ENCODE data around the gene PBRM1. TPM values are rescaled to one million over a fixed set of nuclear protein-coding genes. Genes with fewer than 3 reads are reported as not detected.

The PBRM1 gene
- total RNA-seq, 1 donor from 2014 or later: 192 TPM

GRCh38 chr3:52614689-52615088, 71.0 kb downstream of the PBRM1 start:
- Mint-ChIP-seq H3K36me3 (ENCODE audit: unreplicated experiment) (peaks cover 12% of the 10 kb centered on the region), H3K4me1 (ENCODE audit: low read depth, unreplicated experiment) (peaks cover 6% of the 10 kb centered on the region)

GRCh38 chr3:52609316-52609815, 76.3 kb downstream of the PBRM1 start:
- H3K4me3 Mint-ChIP-seq (ENCODE audit: unreplicated experiment): no peak overlapping the region

More at GRCh38 chr3:52614689-52615088, 71.0 kb downstream of the PBRM1 start:
- Mint-ChIP-seq H3K9me3 (ENCODE audit: unreplicated experiment) (no peaks in the 10 kb centered on the region), H3K4me3 (ENCODE audit: unreplicated experiment) (no peak overlapping the region), H3K27me3 (ENCODE audit: unreplicated experiment) (no peaks in the 10 kb centered on the region), H3K27ac (ENCODE audit: unreplicated experiment) (no peak overlapping the region)
- TF ChIP-seq CTCF (IDR thresholded peaks at IDR 0.05; ENCODE audit: partially characterized antibody, unreplicated experiment): no peak
- no peak for DNase-seq

GRCh38 chr3:52608337-52608736, 77.4 kb downstream of the PBRM1 start:
- Mint-ChIP-seq H3K4me3 (ENCODE audit: unreplicated experiment) (no peak overlapping the region), H3K4me1 (ENCODE audit: low read depth, unreplicated experiment) (no peaks in the 10 kb centered on the region), H3K36me3 (ENCODE audit: unreplicated experiment) (peaks cover 14% of the 10 kb centered on the region), H3K27me3 (ENCODE audit: unreplicated experiment) (no peaks in the 10 kb centered on the region), H3K9me3 (ENCODE audit: unreplicated experiment) (no peaks in the 10 kb centered on the region), H3K27ac (ENCODE audit: unreplicated experiment) (no peak overlapping the region)
- no peak for TF ChIP-seq CTCF (IDR thresholded peaks at IDR 0.05; ENCODE audit: partially characterized antibody, unreplicated experiment)
- no peak for DNase-seq

More at GRCh38 chr3:52609316-52609815, 76.3 kb downstream of the PBRM1 start:
- Mint-ChIP-seq H3K9me3 (ENCODE audit: unreplicated experiment) (no peaks in the 10 kb centered on the region), H3K36me3 (ENCODE audit: unreplicated experiment) (peaks cover 7% of the 10 kb centered on the region), H3K27me3 (ENCODE audit: unreplicated experiment) (no peaks in the 10 kb centered on the region), H3K27ac (ENCODE audit: unreplicated experiment) (no peak overlapping the region), H3K4me1 (ENCODE audit: low read depth, unreplicated experiment) (no peaks in the 10 kb centered on the region)
- no peak for TF ChIP-seq CTCF (IDR thresholded peaks at IDR 0.05; ENCODE audit: partially characterized antibody, unreplicated experiment)
- no peak for DNase-seq

GRCh38 chr3:52606373-52607085, 79.2 kb downstream of the PBRM1 start:
- no peaks in the 10 kb centered on the region for H3K4me1 Mint-ChIP-seq (ENCODE audit: low read depth, unreplicated experiment)
- H3K9me3 Mint-ChIP-seq (ENCODE audit: unreplicated experiment): peaks cover 6% of the 10 kb centered on the region
- peaks cover 28% of the 10 kb centered on the region for H3K36me3 Mint-ChIP-seq (ENCODE audit: unreplicated experiment)
- no peak overlapping the region for H3K4me3 Mint-ChIP-seq (ENCODE audit: unreplicated experiment)
- no peaks in the 10 kb centered on the region for H3K27me3 Mint-ChIP-seq (ENCODE audit: unreplicated experiment)
- DNase-seq: no peak
- H3K27ac Mint-ChIP-seq (ENCODE audit: unreplicated experiment): no peak overlapping the region
- no peak for TF ChIP-seq CTCF (IDR thresholded peaks at IDR 0.05; ENCODE audit: partially characterized antibody, unreplicated experiment)

GRCh38 chr3:52600258-52600657, 85.5 kb downstream of the PBRM1 start:
- peaks cover 60% of the 10 kb centered on the region for H3K36me3 Mint-ChIP-seq (ENCODE audit: unreplicated experiment)
- H3K27me3 Mint-ChIP-seq (ENCODE audit: unreplicated experiment): no peaks in the 10 kb centered on the region
- H3K4me3 Mint-ChIP-seq (ENCODE audit: unreplicated experiment): no peak overlapping the region
- TF ChIP-seq CTCF (IDR thresholded peaks at IDR 0.05; ENCODE audit: partially characterized antibody, unreplicated experiment): no peak
- H3K9me3 Mint-ChIP-seq (ENCODE audit: unreplicated experiment): peaks cover 20% of the 10 kb centered on the region
- no peak overlapping the region for H3K27ac Mint-ChIP-seq (ENCODE audit: unreplicated experiment)
- H3K4me1 Mint-ChIP-seq (ENCODE audit: low read depth, unreplicated experiment): no peaks in the 10 kb centered on the region
- DNase-seq: no peak

Data from glutamatergic neuron (in vitro differentiated cells).